Loucy (cell line): ENCODE results near the gene LINC01488.

Experiments used
- CTCF ChIP-seq: fragments of 200-600 bp; sonication (generic); conservative IDR thresholded peaks from 2 replicates; pipeline ENCODE4 v1.5.1; 2014; ENCODE audit warnings: mild to moderate bottlenecking, antibody characterized with exemption, low read length
- EZH2phosphoT487 ChIP-seq: fragments of 200-600 bp; IDR thresholded peaks from 2 replicates; pipeline ENCODE4 v1.6.1; 2018; ENCODE audit warnings: antibody characterized with exemption, mild to moderate bottlenecking, moderate library complexity, borderline replicate concordance

- no peak for TF ChIP-seq CTCF
- no peak for TF ChIP-seq EZH2phosphoT487
Measured at GRCh38 chr11:69491071-69492031, 9.9 kb downstream of the LINC01488 start.
